Measurements from ENCODE around the gene FOXN3. TPM values are rescaled to one million over a fixed set of nuclear protein-coding genes. Genes with fewer than 3 reads are reported as not detected.

FOXN3 gene
- total RNA-seq, 4 donors from 2014 or later = 99.6 to 172 (median 103) TPM

DNA sequence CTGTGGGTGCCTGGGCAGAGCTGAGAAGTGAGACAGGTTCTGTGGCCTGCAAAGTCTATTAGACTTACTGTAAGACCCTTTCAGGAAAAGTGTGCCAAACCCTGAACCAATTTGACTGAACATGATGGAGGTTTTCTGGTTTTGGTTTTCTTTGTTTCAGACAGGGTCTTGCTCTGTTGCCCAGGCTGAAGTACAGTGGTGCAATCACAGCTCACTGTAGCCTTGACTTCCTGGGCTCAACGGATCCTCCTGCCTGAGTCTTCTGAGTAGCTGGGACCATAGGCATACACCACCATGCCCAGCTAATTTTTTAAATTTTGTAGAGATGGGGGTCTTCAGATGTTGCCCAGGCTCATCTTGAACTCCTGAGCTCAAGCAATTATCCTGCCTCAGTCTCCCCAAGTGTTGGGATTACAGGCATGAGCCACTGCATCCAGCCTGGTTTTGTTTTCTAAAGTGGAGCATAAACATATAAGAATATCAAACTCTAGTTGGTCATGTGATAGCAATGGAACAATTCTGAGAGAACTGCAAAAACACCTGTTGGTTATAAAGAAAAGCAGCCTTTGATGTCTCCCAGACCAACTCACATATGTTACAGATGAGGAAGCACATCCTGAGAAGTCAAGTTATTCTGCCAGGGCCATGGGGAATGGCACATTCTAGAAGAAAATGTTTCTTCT, 166.9 kb downstream of the FOXN3 start:
- no peaks in the 10 kb centered on the region for H3K36me3 ChIP-seq
- in situ Hi-C loops (cut with MboI; ENCODE audit: low sequenced_read_pairs in 4 of 4) (loop anchor here in 1 of 4 donors (25.0 kb wide), 1 partner anchor 213 kb away; no protein-coding TSS in a partner anchor), intact Hi-C loops (cut with DNase I; ENCODE audit: low total_unique reads) (loop anchor here (10.0 kb wide), 1 partner anchor 205 kb away; no protein-coding TSS in a partner anchor)
- no peaks in the 10 kb centered on the region for H3K27me3 ChIP-seq
- ATAC-seq = no peak
- peaks cover 38 to 43% of the 10 kb centered on the region in 2 donors for H3K4me1 ChIP-seq
- no peak for DNase-seq
- H3K9me3 ChIP-seq = no peaks in the 10 kb centered on the region
- no peak overlapping the region for H3K27ac ChIP-seq
- TF ChIP-seq, protein P1, sequence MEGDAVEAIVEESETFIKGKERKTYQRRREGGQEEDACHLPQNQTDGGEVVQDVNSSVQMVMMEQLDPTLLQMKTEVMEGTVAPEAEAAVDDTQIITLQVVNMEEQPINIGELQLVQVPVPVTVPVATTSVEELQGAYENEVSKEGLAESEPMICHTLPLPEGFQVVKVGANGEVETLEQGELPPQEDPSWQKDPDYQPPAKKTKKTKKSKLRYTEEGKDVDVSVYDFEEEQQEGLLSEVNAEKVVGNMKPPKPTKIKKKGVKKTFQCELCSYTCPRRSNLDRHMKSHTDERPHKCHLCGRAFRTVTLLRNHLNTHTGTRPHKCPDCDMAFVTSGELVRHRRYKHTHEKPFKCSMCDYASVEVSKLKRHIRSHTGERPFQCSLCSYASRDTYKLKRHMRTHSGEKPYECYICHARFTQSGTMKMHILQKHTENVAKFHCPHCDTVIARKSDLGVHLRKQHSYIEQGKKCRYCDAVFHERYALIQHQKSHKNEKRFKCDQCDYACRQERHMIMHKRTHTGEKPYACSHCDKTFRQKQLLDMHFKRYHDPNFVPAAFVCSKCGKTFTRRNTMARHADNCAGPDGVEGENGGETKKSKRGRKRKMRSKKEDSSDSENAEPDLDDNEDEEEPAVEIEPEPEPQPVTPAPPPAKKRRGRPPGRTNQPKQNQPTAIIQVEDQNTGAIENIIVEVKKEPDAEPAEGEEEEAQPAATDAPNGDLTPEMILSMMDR (IDR thresholded peaks at IDR 0.05 in 4 of 5, conservative IDR thresholded peaks at IDR 0.05 in 1 of 5) = no peak
- TF ChIP-seq POLR2A (IDR thresholded peaks at IDR 0.05) = no peak
- no peak overlapping the region for H3K4me3 ChIP-seq

DNA sequence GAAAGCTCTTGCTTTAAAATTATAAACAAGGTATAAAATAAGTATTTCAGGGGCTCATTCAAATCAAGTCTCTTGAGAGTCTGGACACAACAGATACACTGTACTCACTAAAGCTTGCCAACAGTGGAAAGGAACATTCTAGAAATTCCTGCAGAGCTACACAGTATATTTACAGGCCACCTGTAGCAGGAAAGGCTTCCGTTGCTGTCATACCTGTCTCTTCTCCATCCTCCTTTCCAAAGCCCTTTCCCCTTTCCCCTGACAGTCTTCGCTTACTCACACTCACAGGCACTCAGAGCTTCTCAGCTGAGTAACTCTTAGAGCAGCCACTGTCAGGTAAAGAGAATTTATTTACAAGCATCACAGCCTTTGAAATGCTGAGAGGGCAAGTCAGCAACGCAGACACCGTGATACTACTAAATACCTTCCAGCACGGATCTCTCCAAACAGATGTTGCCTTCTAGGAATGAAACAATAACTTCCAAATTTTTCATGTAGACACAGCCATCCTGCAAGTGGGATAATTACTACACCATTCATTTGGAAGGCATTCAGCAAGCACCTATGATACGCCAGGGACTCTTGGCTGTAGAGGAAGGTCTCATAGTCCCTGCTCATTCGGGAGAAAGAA, 167.9 kb downstream of the FOXN3 start:
- no peak for TF ChIP-seq POLR2A (IDR thresholded peaks at IDR 0.05)
- TF ChIP-seq, protein P1 (IDR thresholded peaks at IDR 0.05 in 4 of 5, conservative IDR thresholded peaks at IDR 0.05 in 1 of 5) = no peak
- H3K4me3 ChIP-seq = no peak overlapping the region
- DNase-seq (no peak), ATAC-seq (no peak)
- peaks cover 30 to 37% of the 10 kb centered on the region in 2 donors for H3K4me1 ChIP-seq
- H3K9me3 ChIP-seq = no peaks in the 10 kb centered on the region
- no peak overlapping the region for H3K27ac ChIP-seq
- H3K27me3 ChIP-seq = no peaks in the 10 kb centered on the region
- intact Hi-C loops (cut with DNase I; ENCODE audit: low total_unique reads) = no loop called here
- in situ Hi-C loops (cut with MboI; ENCODE audit: low sequenced_read_pairs in 4 of 4) = loop anchor here in 1 of 4 donors (25.0 kb wide), 1 partner anchor 212 kb away; no protein-coding TSS in a partner anchor
- no peaks in the 10 kb centered on the region for H3K36me3 ChIP-seq

GRCh38 chr14:89248411-89249064, 168.5 kb downstream of the FOXN3 start:
- no peak overlapping the region for H3K27ac ChIP-seq
- intact Hi-C loops (cut with DNase I; ENCODE audit: low total_unique reads) (no loop called here), in situ Hi-C loops (cut with MboI; ENCODE audit: low sequenced_read_pairs in 4 of 4) (loop anchor here in 1 of 4 donors (25.0 kb wide), 1 partner anchor 211 kb away; no protein-coding TSS in a partner anchor)
- H3K36me3 ChIP-seq = no peaks in the 10 kb centered on the region
- no peaks in the 10 kb centered on the region for H3K27me3 ChIP-seq
- TF ChIP-seq POLR2A (IDR thresholded peaks at IDR 0.05) = no peak
- TF ChIP-seq, protein P1 (IDR thresholded peaks at IDR 0.05 in 4 of 5, conservative IDR thresholded peaks at IDR 0.05 in 1 of 5) = no peak
- H3K4me3 ChIP-seq = no peak overlapping the region
- DNase-seq (no peak), ATAC-seq (no peak)
- H3K4me1 ChIP-seq = peaks cover 30 to 37% of the 10 kb centered on the region in 2 donors
- H3K9me3 ChIP-seq = no peaks in the 10 kb centered on the region

DNA sequence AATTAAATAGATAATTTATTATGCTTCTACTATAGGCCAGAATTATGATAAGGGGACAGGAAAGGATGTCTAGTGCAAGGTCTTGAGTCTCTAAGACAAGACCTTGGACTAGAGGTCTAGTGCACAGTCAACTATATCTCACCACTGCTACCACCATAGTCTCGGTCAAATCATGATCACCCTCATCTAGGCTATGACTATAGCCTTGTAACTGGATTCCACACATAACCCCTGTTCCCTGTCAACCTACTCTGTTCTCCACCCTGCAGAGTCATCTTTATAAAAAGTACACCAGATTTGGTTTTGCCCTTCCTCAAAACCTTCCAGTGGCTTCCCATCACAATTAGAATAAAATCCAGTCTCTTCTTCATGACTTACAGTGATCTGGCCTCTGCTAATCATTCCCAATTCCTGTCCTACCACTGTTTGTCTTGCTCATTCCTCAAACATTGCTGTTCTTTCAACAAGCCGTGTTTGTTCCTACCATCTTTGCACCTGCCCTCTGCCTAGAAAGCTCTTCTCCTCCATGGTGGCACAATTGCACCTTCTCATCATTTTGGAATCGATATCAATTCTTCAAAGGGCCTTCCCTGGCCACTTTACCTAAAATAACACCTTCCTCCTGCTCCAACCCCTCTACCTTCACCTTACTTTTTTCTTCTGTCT, 169.4 kb downstream of the FOXN3 start:
- no peak for ATAC-seq
- Histone ChIP-seq H3K27me3 (no peaks in the 10 kb centered on the region), H3K36me3 (no peaks in the 10 kb centered on the region), H3K27ac (no peak overlapping the region), H3K4me3 (no peak overlapping the region), H3K9me3 (no peaks in the 10 kb centered on the region), H3K4me1 (peaks cover 33 to 34% of the 10 kb centered on the region in 2 donors)
- in situ Hi-C loops (cut with MboI; ENCODE audit: low sequenced_read_pairs in 4 of 4) = loop anchor here in 1 of 4 donors (25.0 kb wide), 1 partner anchor 210 kb away; no protein-coding TSS in a partner anchor
- intact Hi-C loops (cut with DNase I; ENCODE audit: low total_unique reads) = no loop called here
- DNase-seq = no peak
- TF ChIP-seq POLR2A (IDR thresholded peaks at IDR 0.05) = no peak
- TF ChIP-seq, protein P1 (IDR thresholded peaks at IDR 0.05 in 4 of 5, conservative IDR thresholded peaks at IDR 0.05 in 1 of 5) = no peak

All from gastrocnemius medialis (tissue), 4 donors.